Measurements from ENCODE around the gene TNFRSF4. TPM values are rescaled to one million over a fixed set of nuclear protein-coding genes. Genes with fewer than 3 reads are reported as not detected.

TNFRSF4 gene
- total and polyA plus RNA-seq, 10 donors: 6.6 to 23.4 (median 13.6) TPM

GRCh38 chr1:1168451-1169411 lies 45.2 kb downstream of the TNFRSF4 start:
- no peak overlapping the region for H3K27ac ChIP-seq
- peaks cover 0 to 64% (median 30%) of the 10 kb centered on the region in 6 donors for H3K4me1 ChIP-seq
- no peaks in the 10 kb centered on the region for H3K36me3 ChIP-seq
- intact Hi-C loops (cut with DNase I; ENCODE audit: low total_unique reads): no loop called here
- no peaks in the 10 kb centered on the region for H3K9me3 ChIP-seq
- no peak overlapping the region for H3K4me3 ChIP-seq
- peak; percentile 66 for DNase-seq
- peaks cover 0 to 98% (median 71%) of the 10 kb centered on the region in 7 donors for H3K27me3 ChIP-seq (replicated peaks in 1 of 7)
- TF ChIP-seq POLR2A (IDR thresholded peaks at IDR 0.05): no peak
- no peak for TF ChIP-seq POLR2AphosphoS5 (IDR thresholded peaks at IDR 0.05)
- TF ChIP-seq, protein P1, sequence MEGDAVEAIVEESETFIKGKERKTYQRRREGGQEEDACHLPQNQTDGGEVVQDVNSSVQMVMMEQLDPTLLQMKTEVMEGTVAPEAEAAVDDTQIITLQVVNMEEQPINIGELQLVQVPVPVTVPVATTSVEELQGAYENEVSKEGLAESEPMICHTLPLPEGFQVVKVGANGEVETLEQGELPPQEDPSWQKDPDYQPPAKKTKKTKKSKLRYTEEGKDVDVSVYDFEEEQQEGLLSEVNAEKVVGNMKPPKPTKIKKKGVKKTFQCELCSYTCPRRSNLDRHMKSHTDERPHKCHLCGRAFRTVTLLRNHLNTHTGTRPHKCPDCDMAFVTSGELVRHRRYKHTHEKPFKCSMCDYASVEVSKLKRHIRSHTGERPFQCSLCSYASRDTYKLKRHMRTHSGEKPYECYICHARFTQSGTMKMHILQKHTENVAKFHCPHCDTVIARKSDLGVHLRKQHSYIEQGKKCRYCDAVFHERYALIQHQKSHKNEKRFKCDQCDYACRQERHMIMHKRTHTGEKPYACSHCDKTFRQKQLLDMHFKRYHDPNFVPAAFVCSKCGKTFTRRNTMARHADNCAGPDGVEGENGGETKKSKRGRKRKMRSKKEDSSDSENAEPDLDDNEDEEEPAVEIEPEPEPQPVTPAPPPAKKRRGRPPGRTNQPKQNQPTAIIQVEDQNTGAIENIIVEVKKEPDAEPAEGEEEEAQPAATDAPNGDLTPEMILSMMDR (IDR thresholded peaks at IDR 0.05 in 8 of 11, conservative IDR thresholded peaks at IDR 0.05 in 3 of 11): no peak
- WGBS, 5 donors: 71 to 83% (median 83%) methylated on average over 24 to 37 of the region's 37 CpGs

DNA sequence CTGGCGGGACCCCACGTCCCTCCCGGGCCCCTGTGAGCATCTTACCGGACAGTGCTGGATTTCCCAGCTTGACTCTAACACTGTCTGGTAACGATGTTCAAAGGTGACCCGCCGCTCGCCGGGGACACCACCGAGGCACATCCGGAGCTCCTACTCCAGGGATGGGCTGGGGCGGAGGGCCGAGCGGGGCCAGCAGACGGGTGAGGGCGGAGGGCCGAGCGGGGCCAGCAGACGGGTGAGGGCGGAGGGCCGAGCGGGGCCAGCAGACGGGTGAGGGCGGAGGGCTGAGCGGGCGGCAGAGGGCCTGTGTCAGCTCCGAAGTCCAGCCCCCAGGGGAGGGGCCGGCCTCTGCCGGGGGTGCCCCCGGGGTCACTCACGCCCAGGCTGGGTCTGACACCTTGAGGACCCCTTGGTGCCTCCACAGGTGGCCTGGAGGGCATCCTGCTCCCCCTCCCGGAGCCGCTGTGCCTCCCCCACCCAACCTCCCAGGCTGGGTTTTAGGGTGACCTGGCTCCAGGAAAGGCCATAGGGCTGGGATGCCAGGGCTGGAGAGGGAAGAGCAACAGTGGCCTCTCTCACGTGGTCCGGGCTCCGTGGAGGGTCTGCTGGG lies 46.0 kb downstream of the TNFRSF4 start:
- 85 to 91% (median 87%) methylated on average over 24 to 36 of the region's 36 CpGs for WGBS, 5 donors
- TF ChIP-seq POLR2AphosphoS5 (IDR thresholded peaks at IDR 0.05) (no peak), POLR2A (IDR thresholded peaks at IDR 0.05) (no peak)
- TF ChIP-seq, protein P1 (IDR thresholded peaks at IDR 0.05 in 8 of 11, conservative IDR thresholded peaks at IDR 0.05 in 3 of 11): no peak
- no peak overlapping the region for H3K27ac ChIP-seq
- peak; percentile 61 for DNase-seq
- H3K4me1 ChIP-seq: peaks cover 0 to 56% (median 22%) of the 10 kb centered on the region in 6 donors
- H3K9me3 ChIP-seq: no peaks in the 10 kb centered on the region
- H3K27me3 ChIP-seq (replicated peaks in 1 of 7): peaks cover 0 to 98% (median 70%) of the 10 kb centered on the region in 7 donors
- intact Hi-C loops (cut with DNase I; ENCODE audit: low total_unique reads): no loop called here
- no peaks in the 10 kb centered on the region for H3K36me3 ChIP-seq
- H3K4me3 ChIP-seq: no peak overlapping the region

DNA sequence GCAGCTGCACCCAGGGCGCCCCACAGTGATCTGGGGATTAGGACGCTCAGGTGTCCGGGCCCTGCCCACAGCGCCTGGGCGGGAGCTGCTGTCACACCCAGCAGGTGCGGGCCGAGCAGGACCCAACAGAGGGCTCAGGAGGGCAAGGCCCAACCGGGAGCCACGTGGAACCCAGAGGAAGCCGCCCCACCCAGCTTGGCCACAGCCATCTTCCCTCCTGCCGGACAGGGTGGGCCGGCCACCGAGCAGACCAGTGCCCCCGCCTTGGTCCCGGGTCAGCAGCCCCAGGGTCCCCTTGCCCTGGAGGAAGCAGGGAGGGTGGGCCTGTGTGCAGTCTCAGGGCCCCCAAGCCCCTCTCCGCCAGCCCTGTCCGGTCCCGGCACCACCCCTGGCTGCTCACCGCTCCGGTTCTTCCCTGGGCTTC lies 46.5 kb downstream of the TNFRSF4 start:
- Histone ChIP-seq H3K9me3 (no peaks in the 10 kb centered on the region), H3K4me3 (no peak overlapping the region), H3K27me3 (replicated peaks in 1 of 7) (peaks cover 0 to 98% (median 72%) of the 10 kb centered on the region in 7 donors), H3K36me3 (no peaks in the 10 kb centered on the region), H3K27ac (no peak overlapping the region), H3K4me1 (peaks cover 0 to 51% (median 20%) of the 10 kb centered on the region in 6 donors)
- TF ChIP-seq, protein P1 (IDR thresholded peaks at IDR 0.05 in 8 of 11, conservative IDR thresholded peaks at IDR 0.05 in 3 of 11): no peak
- WGBS, 5 donors: 69 to 84% (median 73%) methylated on average over 6 to 20 of the region's 20 CpGs
- intact Hi-C loops (cut with DNase I; ENCODE audit: low total_unique reads): no loop called here
- peak; percentile 68 for DNase-seq

Data from spleen (tissue), 11 donors.